ENCODE data around the gene NUP58.

NUP58 gene, protein sequence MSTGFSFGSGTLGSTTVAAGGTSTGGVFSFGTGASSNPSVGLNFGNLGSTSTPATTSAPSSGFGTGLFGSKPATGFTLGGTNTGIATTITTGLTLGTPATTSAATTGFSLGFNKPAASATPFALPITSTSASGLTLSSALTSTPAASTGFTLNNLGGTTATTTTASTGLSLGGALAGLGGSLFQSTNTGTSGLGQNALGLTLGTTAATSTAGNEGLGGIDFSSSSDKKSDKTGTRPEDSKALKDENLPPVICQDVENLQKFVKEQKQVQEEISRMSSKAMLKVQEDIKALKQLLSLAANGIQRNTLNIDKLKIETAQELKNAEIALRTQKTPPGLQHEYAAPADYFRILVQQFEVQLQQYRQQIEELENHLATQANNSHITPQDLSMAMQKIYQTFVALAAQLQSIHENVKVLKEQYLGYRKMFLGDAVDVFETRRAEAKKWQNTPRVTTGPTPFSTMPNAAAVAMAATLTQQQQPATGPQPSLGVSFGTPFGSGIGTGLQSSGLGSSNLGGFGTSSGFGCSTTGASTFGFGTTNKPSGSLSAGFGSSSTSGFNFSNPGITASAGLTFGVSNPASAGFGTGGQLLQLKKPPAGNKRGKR

DNA sequence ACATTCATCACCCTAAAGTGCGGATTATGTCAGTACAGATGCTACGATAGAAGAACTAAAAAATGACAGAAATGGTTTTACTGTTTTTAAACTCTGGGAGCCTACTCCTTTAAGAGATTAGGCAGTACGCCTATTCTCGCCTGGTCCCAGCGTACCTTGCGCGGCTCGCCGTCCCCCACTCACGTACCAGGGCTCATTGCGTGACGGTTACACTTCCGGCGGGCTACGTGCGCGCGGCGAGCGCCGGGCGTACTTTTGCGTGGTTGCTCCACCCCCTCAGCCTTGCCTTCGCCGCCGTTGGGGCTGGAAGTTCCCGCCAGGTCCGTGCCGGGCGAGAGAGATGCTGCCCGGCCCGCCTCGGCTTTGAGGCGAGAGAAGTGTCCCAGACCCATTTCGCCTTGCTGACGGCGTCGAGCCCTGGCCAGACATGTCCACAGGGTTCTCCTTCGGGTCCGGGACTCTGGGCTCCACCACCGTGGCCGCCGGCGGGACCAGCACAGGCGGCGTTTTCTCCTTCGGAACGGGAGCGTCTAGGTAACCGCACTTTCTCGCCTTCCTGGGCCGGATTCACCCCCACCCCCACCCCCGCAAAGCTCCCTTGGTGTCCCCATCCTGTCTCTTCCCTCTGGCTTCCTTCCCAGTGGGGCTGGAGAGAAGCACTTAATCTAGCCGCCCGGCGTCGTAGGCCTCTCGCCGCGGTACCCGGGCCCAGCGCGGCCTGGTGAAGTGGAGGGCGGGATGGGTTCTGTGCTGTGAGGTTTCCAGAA, at the start of gene NUP58:
Gene NUP58 (plus strand): TSS at position 279 of the 767 bp plus-strand sequence. CDS start 149 bp downstream, at position 428.
- DNase-seq: peak; percentile 85

DNA sequence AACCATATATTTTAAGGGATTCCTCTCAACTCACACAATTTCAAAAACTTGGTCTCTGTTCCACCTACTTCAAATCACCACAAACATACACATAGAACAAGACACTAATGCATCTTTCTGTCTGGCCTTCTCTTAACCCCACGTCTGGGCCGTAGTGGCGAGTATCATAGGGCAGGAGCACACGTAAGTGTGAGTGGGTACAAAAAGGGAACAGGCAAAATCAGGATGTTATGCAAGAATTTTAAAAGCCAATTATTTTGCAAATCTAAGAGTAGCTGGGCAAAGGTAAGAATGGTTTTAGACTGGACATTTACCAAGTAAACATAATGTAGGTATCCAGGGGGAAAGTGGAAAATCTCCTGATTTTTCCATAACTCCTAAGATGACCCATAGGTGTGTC, 49.2 kb upstream of the NUP58 start:
- DNase-seq: no peak

DNA sequence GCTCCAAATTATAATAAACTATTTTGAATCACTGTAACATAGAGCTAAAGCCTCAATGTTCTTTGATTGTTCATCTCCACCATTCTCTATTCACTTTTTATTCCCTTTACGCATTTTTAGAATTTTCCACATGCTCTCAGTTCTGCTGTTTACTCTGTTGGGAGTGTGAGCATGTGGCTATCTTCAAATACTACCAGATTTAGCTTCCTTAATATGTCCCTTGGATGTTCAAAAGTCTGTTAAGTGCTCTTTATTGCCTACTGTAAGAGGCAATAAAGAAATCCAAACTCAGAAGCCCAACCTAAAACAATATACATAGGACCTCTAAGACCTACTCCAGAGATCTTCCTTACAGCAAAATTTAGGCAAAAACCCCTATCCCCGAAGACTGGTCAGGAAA, 48.7 kb upstream of the NUP58 start:
- DNase-seq: no peak

DNA sequence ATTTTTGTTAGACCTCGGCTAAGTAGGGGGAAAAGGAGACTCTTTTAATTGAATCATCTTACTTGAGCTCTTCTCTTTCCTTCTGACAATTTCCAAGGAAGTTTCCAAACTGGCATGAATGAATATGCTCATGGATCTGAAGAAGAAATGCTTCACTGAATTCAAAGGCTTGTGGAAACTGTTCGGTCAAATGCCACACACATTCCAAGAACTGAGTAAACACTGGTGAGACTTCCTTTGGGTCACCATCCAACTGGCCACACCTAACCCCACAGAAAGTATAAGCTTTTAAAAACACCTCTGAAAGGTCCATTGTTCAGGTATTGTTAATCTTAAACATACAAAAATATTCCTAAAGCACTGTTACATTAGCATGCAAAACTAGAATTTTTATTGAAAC, 47.7 kb upstream of the NUP58 start:
- no peak for DNase-seq

DNA sequence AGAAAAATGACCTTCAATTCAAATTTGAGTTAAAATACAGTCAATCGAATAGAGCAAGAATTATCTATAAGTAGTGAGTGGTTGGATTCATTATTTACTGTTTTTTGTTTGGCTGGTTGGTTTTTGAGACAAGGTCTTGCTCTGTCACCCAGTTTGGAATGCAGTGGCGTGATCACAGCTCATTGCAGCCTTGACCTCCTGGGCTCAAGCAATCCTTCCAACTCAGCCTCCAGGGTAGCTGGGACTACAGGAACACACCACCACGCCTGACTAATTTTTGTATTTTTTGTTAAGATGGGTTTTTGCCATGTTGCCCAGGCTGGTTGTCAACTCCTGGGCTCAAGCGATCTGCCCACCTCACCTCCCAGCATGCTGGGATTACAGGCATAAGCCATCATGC, 39.2 kb upstream of the NUP58 start:
- no peak for DNase-seq

DNA sequence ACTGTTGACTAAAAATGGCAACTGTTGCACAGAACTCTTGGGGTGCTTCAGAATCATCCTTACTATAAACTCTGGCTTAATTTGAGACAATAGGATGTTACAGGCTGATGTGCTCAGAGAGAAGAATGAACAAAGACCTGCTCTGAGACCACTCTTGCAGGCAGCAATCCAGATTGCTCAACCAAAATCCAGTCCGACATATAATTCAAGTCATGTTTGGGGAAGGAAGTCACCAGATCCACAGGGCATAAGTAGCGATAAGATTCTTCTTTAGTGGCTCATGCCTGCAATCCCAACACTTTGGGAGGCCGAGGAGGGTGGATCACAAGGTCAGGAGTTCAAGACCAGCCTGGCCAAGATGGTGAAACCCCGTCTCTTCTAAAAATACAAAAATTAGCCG, 34.7 kb upstream of the NUP58 start:
- no peak for DNase-seq

DNA sequence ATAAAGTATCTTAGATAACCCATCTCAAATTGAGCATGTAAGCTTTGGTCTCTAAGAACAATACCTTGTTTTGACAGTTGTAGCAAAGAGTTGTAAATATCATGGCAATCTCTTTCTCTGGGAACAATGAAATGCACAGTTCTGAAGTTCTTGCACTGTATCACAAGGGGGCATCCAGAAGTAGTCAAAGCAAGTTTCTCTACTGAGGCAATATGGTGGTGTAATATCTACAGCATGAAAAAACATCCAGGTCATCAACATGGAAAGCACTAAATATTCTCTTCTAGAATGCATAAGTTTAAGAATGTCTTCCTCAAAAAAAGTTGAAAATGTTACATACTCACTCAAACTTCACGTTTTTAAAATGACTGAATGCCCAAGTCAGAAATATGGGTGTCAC, 33.7 kb upstream of the NUP58 start:
- DNase-seq: no peak

DNA sequence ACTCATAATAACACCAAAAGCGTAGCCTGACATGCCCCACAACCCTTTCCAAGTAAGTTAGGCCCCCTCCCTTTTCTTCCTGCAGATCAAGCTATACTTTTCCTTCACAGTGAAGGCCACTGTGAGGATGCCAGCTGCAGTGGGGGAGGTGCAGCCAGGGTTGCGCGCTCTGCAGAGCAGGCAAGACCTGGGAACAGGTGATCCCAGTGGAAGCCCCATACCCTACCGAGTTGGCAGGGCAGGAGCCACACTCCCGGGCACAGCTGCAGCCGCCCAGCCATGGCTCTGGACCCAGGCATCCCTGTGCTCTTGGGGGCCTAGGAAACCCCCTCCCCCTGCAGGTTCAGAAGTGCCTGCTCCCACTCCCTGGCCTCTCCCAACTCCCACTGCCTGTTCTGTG, 32.9 kb upstream of the NUP58 start:
- no peak for DNase-seq

DNA sequence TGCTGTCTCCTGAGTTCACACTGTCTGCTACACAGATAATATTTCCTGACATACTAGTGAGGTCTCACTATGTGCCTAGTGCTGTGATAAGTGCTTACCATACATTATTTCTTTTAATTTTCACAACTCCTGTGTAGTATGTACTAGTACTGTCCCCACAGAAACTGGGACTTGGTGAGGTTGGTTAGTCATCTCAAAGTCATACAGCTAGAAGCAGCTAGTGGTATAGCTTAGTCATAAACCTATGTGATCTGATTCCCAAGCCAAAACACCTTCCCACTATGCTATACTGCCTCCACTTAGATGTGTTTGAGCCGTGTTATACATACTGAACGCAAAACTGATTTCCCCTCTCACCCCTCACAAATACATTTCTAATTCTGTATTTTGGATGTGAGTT, 24.7 kb upstream of the NUP58 start:
- no peak for DNase-seq

DNA sequence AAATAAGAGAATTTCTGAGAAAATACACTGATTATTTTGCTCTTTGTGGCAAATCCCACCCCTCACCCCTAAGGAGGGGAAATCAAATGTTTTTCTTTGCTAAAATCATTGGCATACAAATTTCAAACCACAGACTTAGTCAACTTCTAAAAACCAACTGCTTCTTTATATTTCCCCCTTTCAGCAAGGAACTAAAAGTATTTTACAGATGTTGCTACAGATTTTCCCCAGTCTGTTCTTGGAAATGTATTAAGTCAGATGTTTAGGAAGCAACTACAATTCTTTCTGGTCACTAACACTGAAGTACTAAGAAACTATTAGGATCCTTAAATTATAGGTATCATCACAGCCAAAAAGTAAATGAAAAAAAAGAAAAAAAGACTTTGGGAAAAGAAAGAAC, 21.0 kb upstream of the NUP58 start:
- DNase-seq: no peak

DNA sequence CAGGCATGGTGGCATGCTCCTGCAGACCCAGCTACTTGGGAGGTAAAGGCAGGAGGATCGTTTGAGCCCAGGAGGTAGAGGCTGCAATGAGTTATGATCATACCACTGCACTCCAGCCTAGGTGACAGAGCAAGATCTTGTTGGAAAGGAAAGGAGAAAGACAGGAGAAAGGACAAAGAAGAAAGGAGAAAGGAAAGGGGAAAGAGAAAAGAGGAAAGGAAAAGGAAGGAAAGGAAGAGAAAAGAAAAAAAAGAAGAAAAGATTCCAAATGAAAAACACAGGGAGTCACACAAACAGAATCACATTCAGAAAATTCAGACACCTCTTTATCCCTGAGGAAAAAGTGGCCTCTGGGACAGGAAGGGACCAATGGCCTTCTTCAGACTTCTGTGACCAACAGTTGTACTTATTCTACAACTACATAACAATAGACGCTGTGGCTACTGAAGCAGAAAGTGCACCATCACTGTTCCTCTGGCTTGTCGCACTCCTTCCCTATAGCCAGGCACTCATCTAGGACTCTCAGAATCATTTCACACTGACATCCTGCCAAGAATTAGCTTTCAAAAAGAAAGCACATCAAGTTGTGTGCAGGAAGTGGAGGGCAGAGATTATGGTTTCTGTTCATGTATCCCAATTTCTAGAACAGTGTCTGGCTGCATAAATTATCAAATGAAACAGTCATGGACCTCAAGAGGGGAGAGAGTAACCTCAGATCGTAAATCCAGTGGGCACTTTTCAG, 20.1 kb upstream of the NUP58 start:
- DNase-seq: no peak

DNA sequence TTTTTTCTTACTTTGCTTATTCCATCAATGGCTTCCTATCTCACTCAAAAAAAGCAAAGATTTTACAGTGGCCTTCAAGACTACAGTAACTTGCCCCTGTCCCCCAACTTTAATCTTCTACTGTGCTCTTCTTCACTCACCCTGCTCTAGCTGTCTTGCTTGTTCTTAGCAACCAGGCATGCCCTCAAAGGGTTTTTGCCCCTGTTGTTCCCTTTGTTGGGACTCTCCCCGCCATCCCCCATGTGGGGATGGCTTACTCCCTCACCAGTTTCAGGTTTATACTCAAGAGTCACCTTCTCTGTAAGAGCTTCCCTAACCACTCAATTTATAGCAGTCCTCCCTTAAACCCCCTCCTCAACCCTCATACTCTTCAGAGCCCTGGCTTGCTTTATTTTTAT, 19.5 kb upstream of the NUP58 start:
- DNase-seq: no peak

DNA sequence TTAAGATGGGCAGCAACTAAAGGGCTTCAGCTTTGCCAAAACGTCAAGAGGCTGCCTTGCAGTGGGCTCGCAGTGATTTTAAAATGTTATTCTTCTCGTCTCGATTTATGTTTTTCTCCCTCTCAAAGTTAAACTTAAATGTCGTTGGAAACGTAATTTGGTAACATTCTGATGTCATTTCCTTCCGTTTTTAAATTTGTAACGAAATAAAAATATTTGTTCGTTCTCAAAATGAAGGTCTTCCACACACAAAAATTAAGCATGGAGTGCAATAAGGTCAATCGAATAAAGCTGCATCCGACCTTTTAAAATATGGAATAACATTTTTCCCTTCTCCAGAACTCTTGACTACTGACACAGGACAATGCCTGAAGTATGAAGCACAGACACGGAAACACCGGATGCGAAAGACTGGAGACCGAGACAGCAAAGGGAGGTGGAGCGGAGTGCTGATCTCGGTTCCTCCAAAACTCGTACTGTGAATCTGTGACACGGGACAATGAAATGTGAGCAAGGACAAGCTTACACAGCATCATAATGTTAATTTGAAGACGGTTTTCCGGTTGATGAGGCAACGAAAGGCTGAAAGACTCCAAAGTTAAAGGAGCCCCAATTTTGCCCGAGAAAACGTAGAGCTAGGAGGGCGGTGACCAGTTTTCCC, 15.0 kb upstream of the NUP58 start:
- no peak for DNase-seq

DNA sequence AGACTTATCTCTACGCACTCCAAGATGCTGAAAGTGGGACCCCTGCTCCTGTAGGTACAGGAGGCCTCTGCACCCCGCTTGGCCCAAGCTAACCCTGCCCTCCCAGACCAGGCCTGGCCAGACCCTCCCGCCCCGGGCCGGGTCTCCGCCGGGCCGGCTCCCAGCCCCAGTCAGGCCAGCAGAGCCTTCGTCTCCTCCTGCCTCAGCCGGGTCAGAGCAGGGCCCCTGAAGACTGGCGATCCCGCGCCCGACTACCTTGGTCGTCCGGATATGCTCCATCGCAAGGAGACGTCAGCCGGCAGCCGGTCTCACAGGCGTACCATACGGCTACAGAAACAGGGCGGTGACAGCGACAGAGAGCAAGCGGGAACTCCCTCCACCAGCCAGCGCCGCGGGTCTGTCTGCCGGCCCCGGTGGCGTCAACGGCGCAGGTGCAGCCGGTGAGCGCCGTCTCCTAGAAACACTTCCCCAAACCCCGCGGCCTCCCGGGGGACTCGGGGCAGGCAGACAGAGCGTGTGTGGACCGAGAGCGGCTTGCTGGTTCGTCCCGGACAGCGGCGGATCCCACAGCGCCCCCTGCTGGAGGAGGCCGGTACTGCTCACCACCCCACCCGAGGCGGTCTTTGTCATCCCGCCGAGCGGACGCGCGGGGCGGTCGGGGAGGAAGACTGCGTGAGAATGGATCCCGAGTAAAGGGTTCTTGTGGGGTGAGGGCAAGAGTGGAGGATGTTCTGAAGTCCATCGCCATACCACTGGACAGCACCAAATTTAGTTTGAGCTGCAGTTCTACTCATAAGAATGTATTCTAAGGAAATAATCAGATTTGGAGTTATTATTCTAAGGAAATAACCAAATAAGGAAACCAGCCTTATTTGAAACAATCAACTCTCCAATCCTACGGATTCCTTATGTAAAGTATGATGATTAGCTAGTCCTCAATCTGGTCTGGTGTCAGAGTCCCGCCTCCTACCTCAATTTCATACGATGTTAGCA, 14.2 kb upstream of the NUP58 start, which contains the start of gene MTMR6:
Gene MTMR6 (minus strand): TSS at position 520 of the 993 bp plus-strand sequence. CDS start 241 bp downstream, at position 279.
- DNase-seq: peak; percentile 45

DNA sequence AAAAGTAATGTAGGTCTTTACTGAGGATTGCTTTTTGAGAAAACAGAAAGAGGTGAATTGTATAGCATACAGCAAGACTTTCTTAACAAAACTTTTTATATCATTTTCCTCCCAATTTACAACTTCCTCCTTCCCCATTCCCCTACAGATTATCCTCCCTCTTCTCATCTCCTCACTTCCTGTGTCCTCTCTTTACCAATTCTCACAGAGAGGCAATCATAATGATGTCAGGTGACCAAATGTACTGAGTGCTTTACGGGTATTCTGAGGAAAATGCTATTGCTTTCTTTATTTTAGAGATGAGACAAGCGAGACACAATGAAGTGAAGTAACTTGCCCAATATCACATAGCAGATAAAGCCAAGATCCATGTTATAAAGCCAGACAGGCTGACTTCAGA, 12.5 kb upstream of the NUP58 start:
- no peak for DNase-seq

DNA sequence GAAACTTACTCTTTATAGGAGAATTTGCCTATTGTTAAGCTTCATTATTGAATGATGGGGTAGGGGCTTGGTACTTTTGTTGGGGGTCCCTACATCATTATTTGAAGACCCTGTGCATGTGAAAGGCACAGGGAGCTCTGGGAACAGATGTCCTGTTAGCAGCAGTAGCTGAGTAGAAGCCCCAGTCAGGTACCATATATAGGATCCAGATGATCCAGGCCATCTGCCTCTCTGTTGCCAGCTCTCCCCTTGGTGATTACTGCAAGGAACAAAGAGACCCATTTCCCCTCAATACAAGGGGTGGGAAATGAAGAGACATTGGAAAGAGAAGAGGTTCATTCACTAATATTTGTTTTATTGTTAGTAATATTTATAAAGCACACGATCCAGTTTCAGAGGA, 9.7 kb upstream of the NUP58 start:
- no peak for DNase-seq

DNA sequence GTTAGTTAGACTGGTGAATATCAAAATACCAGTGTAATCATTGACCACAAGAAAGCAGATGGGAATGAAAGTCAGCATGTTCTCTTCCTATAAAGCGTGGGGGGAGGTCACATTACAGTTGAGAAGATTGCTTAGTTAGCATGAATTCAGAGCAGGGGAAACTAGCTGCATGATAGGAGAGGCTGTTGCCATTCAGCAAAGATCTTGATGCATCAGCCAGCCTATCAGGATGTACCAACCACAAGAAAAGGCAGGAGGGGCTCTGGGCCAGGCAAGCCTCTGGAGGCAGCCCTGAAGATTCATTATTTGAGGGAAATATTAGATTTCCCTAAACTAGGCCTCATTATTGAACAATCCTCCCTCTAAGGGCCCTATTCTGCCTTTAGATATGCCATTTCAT, 9.1 kb upstream of the NUP58 start:
- no peak for DNase-seq

DNA sequence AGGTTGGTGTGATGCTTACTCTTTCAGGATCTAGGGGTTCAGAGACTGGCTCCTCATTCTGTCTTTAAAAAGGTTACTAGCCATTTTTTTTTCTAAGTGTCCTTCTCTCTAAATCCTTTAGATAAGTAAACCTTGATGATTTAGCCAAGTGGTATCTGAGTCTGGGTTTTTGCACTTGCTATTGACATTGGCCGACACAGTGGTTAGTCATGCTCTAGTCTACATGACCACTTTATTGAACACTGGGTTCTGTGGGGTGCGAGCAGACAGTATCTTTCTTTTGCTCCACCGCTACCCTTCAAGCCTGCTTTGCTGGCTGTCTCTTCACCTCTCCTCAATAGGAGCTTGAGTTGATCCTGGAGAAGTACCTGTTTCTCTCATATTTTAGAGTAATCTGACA, 6.2 kb upstream of the NUP58 start:
- DNase-seq: no peak

DNA sequence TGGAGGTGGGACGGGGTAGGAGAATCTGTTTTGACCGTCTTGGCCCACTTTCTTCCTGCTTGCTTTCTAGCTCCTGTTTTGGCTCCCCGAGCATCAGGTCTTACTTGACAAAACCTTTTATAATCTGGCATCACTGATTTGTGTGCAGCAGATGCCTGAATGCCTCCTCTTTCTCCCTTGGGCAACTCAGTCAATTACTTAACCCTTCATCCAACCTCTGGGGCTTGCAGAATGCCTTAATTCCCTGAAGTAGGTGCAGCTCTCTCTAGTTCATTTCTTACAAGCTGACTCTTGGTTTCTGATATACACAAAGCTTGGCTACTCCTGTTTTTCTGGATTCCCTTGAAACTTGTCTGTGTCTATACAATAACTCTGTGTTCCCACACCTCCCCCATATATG, 5.7 kb upstream of the NUP58 start:
- DNase-seq: no peak

DNA sequence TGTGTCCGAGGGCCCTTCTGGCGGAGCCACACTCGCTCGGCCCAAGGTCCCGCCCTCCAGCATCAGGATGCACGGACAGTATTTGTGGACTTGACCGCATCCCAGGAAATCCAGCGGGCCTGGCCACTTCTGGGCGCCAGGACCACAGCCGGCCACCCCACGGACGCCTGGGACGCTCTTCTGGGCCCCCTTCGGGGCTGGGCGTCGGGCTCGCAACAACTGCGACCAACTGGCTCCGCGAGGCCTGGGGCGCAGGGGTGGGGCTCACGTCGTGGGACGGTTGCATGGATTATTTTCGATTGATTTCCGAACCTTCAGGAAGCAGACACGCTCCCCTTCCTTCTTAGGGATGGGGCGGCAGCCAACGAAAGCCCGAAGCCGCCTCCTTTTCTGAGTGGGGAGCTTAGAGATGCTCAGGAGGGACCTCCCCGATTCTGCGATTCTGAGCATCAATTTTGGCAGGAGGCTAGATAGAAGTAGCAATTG, 521 bp upstream of the NUP58 start:
- no peak for DNase-seq

DNA sequence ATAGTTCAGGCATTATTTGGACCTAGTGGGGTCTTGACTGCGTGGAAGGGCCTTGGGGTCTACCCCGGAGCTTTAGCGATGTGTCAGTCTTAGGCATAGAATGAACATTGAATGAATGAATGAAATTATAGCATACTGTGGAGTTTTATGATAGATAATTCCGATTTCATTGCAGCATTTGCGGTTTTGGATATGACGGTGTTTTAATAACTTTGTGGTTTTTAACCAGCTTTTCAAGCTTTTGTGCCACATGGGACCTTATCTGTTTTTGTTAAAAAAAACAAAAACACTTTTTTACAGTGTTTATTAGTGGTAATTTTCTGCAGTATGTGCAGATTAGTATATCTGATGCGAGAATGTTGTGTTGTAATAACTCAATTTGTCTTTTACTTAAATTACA, 696 bp downstream of the NUP58 start:
- no peak for DNase-seq

Data from NCI-H510A (cell line).